K562 (cell line): ENCODE measurements around the gene DTNA. TPM values are rescaled to one million over a fixed set of nuclear protein-coding genes. Genes with fewer than 3 reads are reported as not detected.
"Not testable (repeated sequence)": the region's sequence is repeated elsewhere in the genome, so short reads cannot be mapped to it uniquely, and the experiment has no call there.

Experiments used
- ATAC-seq: fragments of 200-7000 bp; cut with Tn5 transposase; 3 replicates; pipeline ENCODE4 v1.9.1; 2020; ENCODE audit warnings: moderate library complexity
- BruUV-seq: library from RNA; stranded (reverse); fragments of 400-500 nt; replicated peaks from 2 replicates; lab custom pipeline; 2021; lab: Mats Ljungman, UMichigan
- CTCF ChIA-PET: fragments of 300-600 bp; formaldehyde crosslinking; extraction: SDS; loops from one replicate; lab custom pipeline; 2021; ENCODE audit warnings: low intra/inter-chr PET ratio; lab: Yijun Ruan, JAX
- POLR2A ChIA-PET: fragments of 300-600, 350-650 bp; sonication (Branson Sonifier 250); formaldehyde crosslinking; extraction: SDS; loops from one replicate; lab custom pipeline; 2021; ENCODE audit warnings: antibody characterized with exemption, inconsistent platforms; lab: Yijun Ruan, JAX
- DNase-seq, 4 experiments: peaks; one replicate each; pipeline versions ENCODE4 v3.0.0 to v3.0.0-alpha.2; 2011 to 2018; ENCODE audit warnings: low spot score in 3 of 4, mixed read lengths in 3 of 4; ENCODE audit errors: extremely low read depth in 1 of 4
- FAIRE-seq: peaks from 2 replicates; lab custom pipeline; 2011; peaks lifted over from hg19 to GRCh38; lab: Jason Lieb, UNC
- H2AFZ ChIP-seq: 2 replicates; pipeline ENCODE4 v1.6.0; 2011; ENCODE audit warnings: low read depth, low read length, control low read depth, inconsistent platforms
- H3K27ac ChIP-seq: fragments of 200-600 bp; 3 replicates; pipeline ENCODE4 v1.8.0; 2011; ENCODE audit warnings: low read depth, mild to moderate bottlenecking, control low read depth, inconsistent platforms, low read length, moderate library complexity, mixed read lengths; ENCODE audit errors: extremely low read depth
- H3K27me3 ChIP-seq, 2 experiments: fragments of 300-600 bp in 1 of 2; 2 replicates in 1 of 2; 3 replicates in 1 of 2; pipeline versions ENCODE4 v1.6.0 to v1.8.0; 2011; ENCODE audit warnings: inconsistent platforms in 2 of 2, low read length in 2 of 2, mild to moderate bottlenecking in 1 of 2, mixed read lengths in 1 of 2, moderate library complexity in 1 of 2; ENCODE audit not compliant: control insufficient read depth in 2 of 2, insufficient read depth in 2 of 2
- H3K36me3 ChIP-seq: fragments of 300-600 bp; 3 replicates; pipeline ENCODE4 v1.8.0; 2011; ENCODE audit warnings: mild to moderate bottlenecking, low read length, inconsistent platforms; ENCODE audit not compliant: control insufficient read depth, insufficient read depth
- H3K4me1 ChIP-seq, 2 experiments: fragments of 200-600 bp in 1 of 2; replicated peaks in 1 of 2; 2 replicates in 1 of 2; 3 replicates in 1 of 2; pipeline versions ENCODE4 v1.5.1 to v1.8.0; 2011; ENCODE audit warnings: inconsistent platforms in 2 of 2, low read length in 2 of 2, mild to moderate bottlenecking in 1 of 2, mixed read lengths in 1 of 2, moderate library complexity in 1 of 2; ENCODE audit not compliant: control insufficient read depth in 2 of 2, insufficient read depth in 2 of 2
- H3K4me2 ChIP-seq: 2 replicates; pipeline ENCODE4 v1.6.1; 2011; ENCODE audit warnings: low read length, control low read depth, inconsistent platforms, mixed read lengths; ENCODE audit not compliant: insufficient read depth
- H3K4me3 ChIP-seq: fragments of 200-600 bp; sonication (generic), shearing (Covaris generic); 2 replicates; pipeline ENCODE4 v1.5.1; 2016; ENCODE audit warnings: control low read depth, inconsistent platforms
- H3K79me2 ChIP-seq: fragments of 200-600 bp; 3 replicates; pipeline ENCODE4 v1.8.0; 2011; ENCODE audit warnings: low read length, inconsistent platforms; ENCODE audit not compliant: control insufficient read depth, insufficient read depth
- H3K9ac ChIP-seq, 2 experiments: 2 replicates each; pipeline versions ENCODE4 v1.6.0 to v1.6.1; 2011; ENCODE audit warnings: low read depth in 2 of 2, low read length in 2 of 2, control low read depth in 1 of 2, inconsistent platforms in 1 of 2, mild to moderate bottlenecking in 1 of 2, mixed read lengths in 1 of 2; ENCODE audit not compliant: insufficient read depth in 1 of 2
- H3K9me1 ChIP-seq: one replicate; pipeline ENCODE4 v1.6.0; 2011; ENCODE audit warnings: inconsistent platforms, mild to moderate bottlenecking, low read length, moderate library complexity; ENCODE audit not compliant: control insufficient read depth, insufficient read depth
- H3K9me3 ChIP-seq: replicated peaks from 2 replicates; pipeline ENCODE4 v1.5.1; 2011; ENCODE audit warnings: low read depth, low read length, inconsistent platforms; ENCODE audit not compliant: control insufficient read depth, insufficient read depth
- H4K20me1 ChIP-seq: replicated peaks from 2 replicates; pipeline ENCODE4 v1.6.1; 2011; ENCODE audit warnings: low read length, inconsistent platforms, mixed read lengths; ENCODE audit not compliant: control insufficient read depth, insufficient read depth
- MIER1 ChIP-seq: fragments of 450-650 bp; IDR thresholded peaks from 2 replicates; pipeline ENCODE4 v1.6.1; 2016; ENCODE audit warnings: antibody characterized with exemption, mild to moderate bottlenecking, low read depth
- WGBS: fragments of 100-300 bp; shearing (Covaris generic); methylation state at CpG from one replicate; pipeline ENCODE4 v1.1.6; 2016; ENCODE audit warnings: low coverage, mixed read lengths; ENCODE audit not compliant: insufficient coverage; ENCODE audit errors: missing lambda C conversion rate; 5-methylcytosine and 5-hydroxymethylcytosine counted together
- in situ Hi-C: fragments of 300-500 bp; cut with MboI; formaldehyde crosslinking; loops from 4 replicates; pipeline ENCODE4 v1.15.0; 2018; ENCODE audit warnings: inconsistent platforms, mixed read lengths
- intact Hi-C: fragments of 100-400 bp; cut with micrococcal nuclease; formaldehyde crosslinking; loops from 2 replicates; pipeline ENCODE4 v1.14.2; 2022
- polyA plus RNA-seq, 8 experiments: library from polyadenylated mRNA; depleted of rRNA in 4 of 8; stranded (reverse) in 5 of 8; unstranded in 3 of 8; fragments of >200 nt; fragmentation: Nextera tagmentation in 2 of 8; fragmentation: Illumina TruSeq in 1 of 8; extraction: Ambion mirVana in 2 of 8; extraction: Trizol in 1 of 8; gene quantifications; 2 replicates each; pipeline versions ENCODE4 v1.2.1 to v1.2.3, GENCODE V29; 2011 to 2014; ENCODE audit warnings: inconsistent platforms in 1 of 8, missing spikeins in 1 of 8
- total RNA-seq, 7 experiments: library from RNA; depleted of rRNA in 6 of 7; stranded (reverse); fragments of >200 nt in 6 of 7; fragmentation: Illumina TruSeq in 2 of 7; extraction: Trizol in 2 of 7; gene quantifications; 2 replicates each; pipeline versions ENCODE4 v1.2.1 to v1.2.3, GENCODE V29; 2011 to 2021; ENCODE audit warnings: low replicate concordance in 1 of 7

DTNA gene
- total and polyA plus RNA-seq, 9 of the 15 experiments (the other 6 are each of a cell fraction or from before 2014, with no cell fraction given): 0.07 to 2.4 (median 0.22) TPM; not detected in 2

DNA sequence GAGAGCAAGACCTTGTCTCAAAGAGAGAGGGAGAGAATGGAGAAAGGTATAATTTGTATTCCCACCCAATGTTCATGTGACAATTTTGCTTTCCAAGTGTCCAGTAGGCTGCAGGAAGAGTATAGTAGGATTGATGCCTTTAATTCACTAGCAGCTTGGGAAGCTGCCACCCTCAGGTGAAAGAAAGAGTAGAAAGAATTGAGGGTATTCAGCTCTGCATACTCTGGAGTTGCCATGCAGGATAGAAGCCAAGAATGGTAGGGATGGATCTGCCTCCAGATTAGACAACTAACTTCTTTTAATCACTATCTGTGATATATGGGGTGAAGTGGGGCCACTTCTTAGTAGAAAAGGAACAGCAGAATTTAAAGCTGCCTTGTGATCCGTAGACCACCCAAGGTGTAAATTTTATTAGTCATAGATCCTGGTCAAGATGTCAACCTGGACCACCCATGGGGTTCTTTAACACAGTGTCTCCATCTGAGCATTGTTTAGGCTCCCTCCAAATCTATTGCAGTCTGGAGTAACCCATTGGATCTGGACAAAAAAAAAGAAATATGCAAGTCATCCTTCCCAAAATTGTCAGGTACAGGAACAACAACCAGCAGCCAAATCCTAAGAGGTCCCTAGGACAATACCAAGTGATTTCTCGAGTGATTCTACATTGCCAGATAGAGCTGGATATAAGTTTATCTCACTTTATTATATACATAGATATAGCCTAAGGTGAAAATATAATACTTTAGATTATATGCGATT is 33.1 kb upstream of the DTNA start:
- DNase-seq: no peak
- Histone ChIP-seq H3K4me3 (no peak overlapping the region), H3K27ac (no peak overlapping the region), H3K9ac (no peak overlapping the region), H3K9me3 (no peaks in the 10 kb centered on the region; the same call in 1 of the 2 replicates), H3K9me1 (no peaks in the 10 kb centered on the region), H2AFZ (no peak overlapping the region), H3K36me3 (no peaks in the 10 kb centered on the region), H3K4me2 (no peak overlapping the region), H3K4me1 (no peaks in the 10 kb centered on the region), H3K79me2 (no peaks in the 10 kb centered on the region), H3K27me3 (no peaks in the 10 kb centered on the region), H4K20me1 (no peaks in the 10 kb centered on the region)
- FAIRE-seq: no peak
- TF ChIP-seq MIER1: no peak
- no peak for ATAC-seq
- intact Hi-C loops: no loop called here
- POLR2A ChIA-PET: no interaction called here
- in situ Hi-C loops: no loop called here
- WGBS: 2% methylated on average over 3 of the region's 3 CpGs
- CTCF ChIA-PET: no interaction called here
- no TSS peak for BruUV-seq

DNA sequence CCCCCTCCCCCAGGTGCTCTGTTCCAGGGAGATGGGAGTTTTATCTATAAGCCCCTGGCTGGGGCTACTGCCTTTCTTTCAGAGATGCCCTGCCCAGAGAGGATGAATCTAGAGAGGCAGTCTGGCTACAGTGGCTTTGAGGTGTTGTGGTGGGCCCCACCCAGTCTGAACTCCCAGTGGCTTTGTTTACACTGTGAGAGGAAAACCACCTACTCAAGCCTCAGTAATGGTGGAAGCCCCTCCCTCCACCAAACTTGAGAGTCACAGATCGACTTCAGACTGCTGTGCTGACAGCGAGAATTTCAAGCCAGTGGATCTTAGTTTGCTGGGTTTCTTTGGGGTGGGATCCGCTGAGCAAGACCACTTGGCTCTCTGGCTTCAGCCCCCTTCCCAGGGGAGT is 20.3 kb upstream of the DTNA start:
- H3K4me3 ChIP-seq, H3K9me1 ChIP-seq, DNase-seq, H3K36me3 ChIP-seq, H3K4me2 ChIP-seq, H3K79me2 ChIP-seq, H3K9me3 ChIP-seq, H4K20me1 ChIP-seq, H2AFZ ChIP-seq, H3K27me3 ChIP-seq, H3K27ac ChIP-seq, BruUV-seq, in situ Hi-C loops, intact Hi-C loops, FAIRE-seq, H3K9ac ChIP-seq, H3K4me1 ChIP-seq, ATAC-seq, CTCF ChIA-PET: not testable (repeated sequence)
- 0% methylated on average over 3 of the region's 3 CpGs for WGBS
- POLR2A ChIA-PET: interaction anchor here (0.9 kb wide), 1 partner anchor 8 kb away, joined by 3 read pairs; no protein-coding TSS in a partner anchor
